HG03064 (cell line): Measurements from ENCODE around the gene SLC66A3.
"Not testable (repeated sequence)": the region's sequence is repeated elsewhere in the genome, so short reads cannot be mapped to it uniquely, and the experiment has no call there.

Experiments
- ATAC-seq: cut with Tn5 transposase; IDR thresholded peaks from one replicate; pipeline ENCODE4 v1.9.1; 2021; ENCODE audit warnings: low read depth; ENCODE audit not compliant: unreplicated experiment

SLC66A3 gene

DNA sequence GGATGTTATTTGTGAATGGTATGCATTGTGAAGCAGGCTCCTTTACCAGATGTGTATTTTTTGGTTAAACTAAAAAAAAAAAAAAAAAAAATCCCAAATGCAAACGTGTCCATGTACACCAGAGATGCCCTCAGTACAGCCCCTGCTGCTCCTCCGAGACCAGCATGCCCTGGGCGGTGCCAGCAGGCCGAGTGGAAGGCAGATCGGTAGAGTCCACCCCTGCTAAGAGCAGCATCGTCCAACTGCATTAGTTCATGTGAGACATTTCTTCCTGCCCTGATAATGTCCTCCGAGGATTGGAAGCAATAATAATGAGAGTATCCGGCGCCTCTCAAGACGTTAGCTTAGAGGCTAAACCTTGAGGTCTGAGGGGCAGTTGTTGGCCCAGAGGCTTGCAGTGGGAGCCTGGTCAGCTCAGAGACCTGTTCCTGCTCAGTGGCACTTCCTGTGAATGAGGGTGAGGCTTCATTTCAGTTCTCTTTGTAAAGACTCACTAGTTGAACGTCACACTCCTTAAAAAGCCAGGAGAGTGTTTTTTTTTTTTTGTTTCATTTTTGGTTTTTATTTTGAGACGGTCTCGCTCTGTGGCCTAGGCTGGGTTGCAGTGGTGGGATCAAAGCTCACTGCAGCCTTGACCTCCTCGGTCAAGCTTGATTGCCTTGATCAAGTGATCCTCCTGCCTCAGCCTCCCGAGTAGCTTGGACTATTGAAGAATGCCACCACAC, 5.6 kb downstream of the SLC66A3 start:
- peak; percentile 79 for ATAC-seq

DNA sequence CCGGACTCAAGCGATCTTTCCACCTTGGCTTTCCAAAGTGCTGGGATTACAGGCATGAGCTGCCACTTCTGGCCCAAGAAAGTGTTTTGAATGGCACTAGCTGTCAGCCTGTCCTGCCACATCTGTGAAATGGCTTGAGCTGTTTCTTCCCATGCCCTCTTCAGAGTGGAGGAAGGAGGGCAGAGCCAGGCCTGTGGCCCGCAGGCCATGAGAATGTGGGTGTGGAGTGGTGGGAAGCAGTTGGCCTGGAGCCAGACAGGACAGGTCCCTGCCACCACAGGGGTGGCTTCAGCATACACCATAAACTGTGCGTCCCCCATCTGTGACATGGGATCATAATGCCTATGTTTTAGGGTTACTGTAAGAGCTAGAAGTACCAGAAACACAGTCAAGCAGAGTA, 6.5 kb downstream of the SLC66A3 start:
- ATAC-seq, result no peak

DNA sequence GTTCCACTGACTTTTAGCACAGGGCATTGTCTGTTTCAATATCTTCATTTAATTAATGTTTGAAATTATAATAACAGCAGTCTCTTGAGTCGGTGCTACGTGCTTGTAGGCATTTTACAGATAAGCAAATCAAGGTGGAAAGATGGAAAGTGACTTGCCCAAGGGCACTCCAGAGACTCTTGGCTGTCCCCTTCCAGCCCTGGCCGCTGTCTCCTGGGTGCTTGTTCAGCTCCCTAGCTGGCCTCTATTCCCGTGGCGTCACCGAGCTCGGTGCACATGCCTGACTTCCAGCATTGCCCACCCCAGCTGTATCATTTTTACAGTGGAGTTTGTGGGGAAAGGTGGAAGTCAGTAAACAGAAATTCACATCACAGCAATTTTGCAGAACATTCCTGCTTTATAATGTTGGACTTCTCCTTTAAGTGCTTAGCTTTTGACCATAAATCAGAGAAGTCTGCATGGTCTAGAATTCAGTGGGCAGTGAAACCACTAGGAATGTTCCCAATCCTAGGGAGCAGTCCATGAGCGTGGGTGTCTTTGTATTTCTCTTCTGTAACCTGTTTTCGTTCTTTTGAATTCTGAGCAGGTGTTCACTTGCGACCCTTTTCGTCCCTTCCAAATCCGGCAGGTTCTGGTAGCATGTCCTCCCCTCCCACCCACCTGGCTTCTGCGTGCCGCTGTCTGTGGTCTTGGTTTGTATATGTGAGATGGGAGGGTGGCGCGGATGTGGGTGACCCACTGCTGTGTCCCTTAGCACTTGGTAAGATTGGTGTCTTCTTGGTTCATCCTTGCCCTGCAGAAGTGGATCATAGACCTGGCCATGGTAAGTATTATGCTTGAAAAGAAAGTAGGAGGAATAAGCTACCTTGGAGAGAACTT, 8.4 kb downstream of the SLC66A3 start:
- no peak for ATAC-seq

DNA sequence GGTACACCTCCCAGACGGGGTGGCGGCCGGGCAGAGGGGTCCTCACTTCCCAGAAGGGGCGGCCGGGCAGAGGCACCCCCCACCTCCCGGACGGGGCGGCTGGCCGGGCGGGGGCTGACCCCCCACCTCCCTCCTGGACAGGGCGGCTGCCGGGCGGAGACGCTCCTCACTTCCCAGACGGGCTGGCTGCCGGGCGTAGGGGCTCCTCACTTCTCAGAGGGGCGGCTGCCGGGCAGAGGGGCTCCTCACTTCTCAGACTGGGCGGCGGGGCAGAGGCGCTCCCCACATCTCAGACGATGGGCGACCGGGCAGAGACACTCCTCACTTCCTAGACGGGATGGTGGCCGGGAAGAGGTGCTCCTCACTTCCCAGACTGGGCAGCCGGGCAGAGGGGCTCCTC, 9.8 kb downstream of the SLC66A3 start:
- not testable (repeated sequence) for ATAC-seq

DNA sequence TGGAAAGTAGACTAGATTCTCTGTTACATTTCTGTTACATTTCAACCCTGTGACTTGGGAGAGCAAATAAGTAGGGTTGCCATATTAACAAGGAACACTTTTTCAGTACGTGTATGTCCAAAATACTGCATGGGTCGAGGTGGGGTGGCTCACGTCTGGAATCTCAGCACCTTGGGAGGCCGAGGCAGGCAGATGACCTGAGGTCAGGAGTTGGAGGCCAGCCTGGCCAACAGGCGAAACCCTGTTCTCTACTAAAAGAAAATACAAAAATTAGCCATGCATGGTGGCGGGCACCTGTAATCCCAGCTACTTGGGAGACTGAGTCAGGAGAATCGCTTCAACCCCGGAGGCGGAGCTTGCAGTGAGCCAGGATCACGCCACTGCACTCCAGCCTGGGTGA, 11.2 kb downstream of the SLC66A3 start:
- no peak for ATAC-seq

DNA sequence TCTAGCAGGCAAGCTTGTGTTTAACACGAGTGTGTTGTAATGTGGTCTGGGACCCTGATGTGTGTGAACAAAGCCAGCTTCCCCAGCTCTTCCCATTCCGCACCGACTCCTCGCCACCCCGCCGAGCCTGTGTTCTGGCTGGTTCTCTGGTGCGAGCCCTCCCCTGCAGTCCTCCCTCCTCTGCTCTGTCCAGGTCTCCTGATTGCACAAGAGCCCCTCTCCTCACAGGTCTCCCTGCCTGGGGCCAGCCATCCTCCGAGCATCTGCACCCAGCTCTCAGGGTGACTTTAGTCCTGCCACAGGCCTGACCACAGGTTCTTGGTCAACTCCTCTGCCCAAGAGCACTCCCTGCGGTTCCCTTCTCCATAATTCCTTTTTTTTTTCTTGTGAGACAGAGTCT, 13.2 kb downstream of the SLC66A3 start:
- ATAC-seq, result no peak

DNA sequence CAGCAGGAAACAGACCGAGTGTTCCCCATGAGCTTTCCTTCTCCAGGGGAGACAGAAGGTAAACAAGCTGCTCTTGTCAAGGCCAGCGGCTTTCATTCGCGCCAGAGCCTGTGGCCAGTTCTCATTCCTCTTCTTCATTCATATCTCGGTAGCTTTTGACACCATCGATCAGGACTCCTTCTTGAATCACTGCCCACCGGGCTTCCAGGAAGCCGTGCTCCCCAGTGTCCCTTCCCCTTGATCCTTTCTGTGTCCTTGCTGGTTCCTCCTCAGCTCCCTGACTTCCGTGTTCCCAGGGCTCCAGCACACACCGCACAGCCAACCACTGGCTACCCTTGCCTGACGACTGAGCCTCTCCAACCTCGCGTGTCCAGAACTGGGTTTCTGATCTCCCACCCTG, 14.1 kb downstream of the SLC66A3 start:
- ATAC-seq, result no peak

DNA sequence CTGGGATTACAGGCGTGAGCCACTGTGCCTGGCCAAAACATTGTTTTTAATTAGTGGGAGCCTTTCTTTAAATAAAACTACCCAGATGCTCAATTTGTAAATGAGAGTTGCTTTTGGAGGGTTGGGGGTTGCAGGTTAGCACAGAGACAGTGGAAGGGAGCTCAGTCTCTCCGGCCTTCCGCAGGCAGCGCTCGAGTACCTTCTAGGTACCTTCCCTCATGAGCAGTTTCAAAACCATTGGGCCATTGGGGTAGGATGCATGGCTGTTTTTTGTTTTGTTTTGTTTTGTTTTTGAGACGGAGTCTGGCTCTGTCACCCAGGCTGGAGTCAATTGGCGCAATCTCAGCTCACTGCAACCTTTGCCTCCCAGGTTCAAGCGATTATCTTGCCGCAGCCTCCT, 19.0 kb downstream of the SLC66A3 start:
- no peak for ATAC-seq

DNA sequence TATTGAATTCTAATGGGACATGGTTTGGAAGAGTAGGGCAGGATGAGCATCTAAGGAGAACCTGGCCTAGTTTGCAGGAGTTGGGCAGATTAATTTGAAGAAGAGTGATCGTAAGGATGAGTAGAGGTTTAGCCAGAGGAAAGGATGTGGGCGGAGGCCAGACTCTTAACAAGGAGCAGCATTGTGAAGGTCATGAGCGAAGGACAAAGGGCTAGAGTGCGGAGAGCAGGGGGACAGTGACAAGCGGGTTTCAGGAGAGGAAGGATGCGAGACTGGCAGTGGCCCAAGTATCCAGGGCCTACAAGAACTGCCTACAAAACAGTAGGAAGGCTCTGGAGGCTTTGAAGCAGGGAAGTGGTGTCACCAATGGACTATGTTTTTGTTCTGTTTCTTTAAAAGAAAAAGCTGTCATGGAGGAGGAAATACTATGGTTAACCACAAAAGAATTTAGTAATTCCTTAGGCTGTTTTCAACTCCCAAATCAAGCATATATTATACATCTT, 20.1 kb downstream of the SLC66A3 start:
- no peak for ATAC-seq

DNA sequence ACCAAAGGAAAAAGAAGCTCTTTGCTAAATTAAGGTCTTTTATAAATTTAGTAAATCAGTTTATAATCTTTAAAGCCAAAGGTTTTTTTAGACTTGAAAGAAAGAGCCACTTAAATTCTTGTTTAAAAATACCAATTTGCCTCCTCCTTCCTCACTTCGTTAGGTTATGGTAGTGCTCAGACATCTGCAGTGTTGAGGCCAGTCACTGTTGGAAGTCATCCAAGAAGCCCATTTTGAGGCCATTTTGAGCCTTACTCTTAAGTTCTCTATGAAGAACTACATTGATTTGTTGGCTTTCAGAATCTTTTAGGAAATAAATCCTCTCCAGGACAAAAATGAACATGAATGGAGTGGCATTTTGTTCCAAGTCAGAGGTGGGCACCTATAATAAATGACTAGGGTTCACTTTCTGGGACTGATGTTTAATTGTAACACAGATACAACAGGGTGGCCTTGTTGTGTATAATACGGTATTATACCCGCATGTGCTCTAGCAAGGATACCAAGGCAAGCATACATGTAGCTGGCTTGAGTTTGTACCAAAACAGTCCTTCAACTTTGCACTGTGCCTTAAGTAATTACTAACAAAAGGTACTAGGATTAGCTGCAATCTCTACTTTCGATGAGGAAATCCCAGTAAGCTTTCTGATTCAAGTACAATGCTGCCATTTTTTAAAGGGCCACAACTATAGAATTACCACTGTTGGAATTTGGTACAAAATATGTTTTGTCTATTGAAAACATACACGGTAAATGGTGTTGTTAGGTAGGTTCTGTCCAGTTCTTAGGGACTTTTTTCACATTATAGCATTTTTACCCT, 22.8 kb downstream of the SLC66A3 start:
- ATAC-seq, result no peak

DNA sequence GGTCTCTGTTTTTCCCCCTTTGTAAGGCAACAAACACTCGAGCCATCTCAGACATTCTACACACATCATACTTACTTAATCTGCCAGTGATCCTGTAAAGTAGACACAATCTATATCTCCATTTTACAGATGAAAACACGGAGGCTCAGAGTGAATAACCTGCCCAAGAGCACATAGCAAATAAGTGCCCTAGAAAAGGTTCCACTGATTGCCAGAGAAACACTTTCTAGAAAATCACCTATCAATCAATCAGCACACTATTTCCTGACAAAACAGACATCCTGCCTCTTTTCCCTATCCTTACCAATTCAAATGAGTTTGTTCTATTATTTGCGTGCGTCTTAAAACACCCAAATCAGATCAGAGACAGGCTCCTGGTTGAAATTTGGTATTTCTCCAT, 23.9 kb downstream of the SLC66A3 start:
- no peak for ATAC-seq

DNA sequence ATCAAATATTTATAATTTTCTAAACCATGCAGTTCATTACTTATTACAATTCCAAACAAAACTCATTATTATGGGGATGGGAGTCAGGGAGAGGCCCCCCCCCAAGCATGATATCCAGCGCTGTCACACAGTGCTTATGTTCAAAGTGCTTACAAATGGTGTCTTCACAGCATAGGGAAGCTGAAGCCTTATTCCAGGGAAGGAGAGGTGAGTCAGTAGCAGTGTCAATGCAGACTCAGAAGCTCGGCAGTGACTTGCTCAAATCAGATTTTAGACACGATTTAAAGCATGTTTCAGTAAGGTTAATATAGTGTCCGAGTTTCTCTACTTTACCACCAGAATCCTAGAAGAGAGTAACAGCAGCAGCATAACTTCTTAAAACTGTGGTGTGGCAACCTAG, 24.6 kb downstream of the SLC66A3 start:
- ATAC-seq, result no peak

DNA sequence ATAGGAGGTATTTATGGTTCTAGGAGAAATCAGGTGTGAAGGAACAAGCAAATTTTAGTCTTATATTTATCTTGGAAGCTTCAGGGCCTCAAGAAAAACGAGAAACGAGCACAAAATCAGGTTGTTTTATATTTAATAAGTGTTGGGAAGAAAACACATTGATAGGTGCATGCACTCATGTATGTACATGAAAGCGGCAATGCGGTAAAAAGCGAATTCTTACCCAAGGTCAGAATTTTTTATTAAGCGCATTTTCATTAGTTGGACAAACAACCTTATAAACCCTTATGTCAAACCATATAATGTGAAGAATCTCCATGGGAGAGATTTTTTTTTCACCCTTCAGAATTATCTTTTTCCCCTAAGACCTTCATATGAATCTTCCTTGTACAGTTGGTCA, 25.4 kb downstream of the SLC66A3 start:
- no peak for ATAC-seq

DNA sequence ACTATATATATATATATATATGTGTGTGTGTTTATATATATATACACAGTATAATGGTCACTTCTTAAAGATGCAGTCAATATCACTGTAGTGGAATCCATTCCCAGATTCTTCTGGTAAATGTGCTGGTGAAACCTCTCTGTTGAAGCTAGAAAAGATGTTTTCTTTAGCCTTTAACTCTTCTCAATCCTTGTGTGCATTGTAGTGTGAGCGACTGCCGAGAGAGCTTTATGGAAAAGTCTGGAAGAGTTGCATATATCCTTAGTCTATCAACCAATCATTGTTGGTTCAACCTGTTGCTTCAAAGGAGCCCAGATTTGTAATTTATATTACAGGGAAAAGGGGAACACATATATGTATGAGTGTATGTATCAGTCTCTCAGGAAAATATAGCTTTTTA, 27.7 kb downstream of the SLC66A3 start:
- ATAC-seq, result no peak

DNA sequence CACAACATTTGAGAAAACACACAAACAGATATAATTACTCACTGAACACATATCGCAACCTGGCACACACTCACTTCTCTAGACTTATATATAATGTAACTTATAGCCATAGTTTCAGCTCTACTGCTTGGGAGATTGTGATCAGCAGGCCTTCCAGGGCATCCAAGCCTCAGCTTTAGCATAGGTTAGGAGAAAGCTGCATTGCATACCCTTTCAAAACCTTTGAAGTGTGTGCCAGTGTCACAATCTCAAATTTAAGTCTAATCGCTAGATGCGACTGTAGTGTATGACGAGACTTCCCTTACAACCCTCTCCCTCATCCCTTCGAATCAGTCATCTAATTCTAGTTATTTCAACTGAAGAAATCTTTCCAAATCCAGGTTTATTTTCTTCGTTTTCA, 30.9 kb downstream of the SLC66A3 start:
- ATAC-seq, result no peak

DNA sequence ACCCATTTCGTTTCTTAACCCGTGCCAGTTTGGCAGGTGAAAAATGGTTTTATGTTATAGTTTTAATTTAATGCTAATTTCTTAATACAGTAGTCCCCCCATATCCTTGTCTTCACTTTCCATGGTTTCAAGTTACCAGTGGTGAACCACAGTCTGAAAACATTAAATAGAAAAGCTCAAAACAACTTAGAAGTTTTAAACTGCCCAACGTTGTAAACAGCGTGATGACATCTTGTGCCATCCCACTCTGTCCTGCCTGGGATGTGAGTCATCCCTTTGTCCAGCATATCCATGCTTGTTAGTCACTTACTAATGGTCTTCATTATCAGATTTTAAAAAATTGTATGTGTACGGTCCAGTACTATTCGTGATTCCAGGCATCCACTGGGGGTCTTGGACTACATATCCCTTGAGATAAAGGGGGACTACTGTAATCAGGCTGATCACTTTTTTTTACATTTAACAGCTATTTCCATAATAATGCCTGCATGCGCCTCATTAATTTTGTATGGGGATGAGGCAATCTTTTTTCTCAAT, 31.9 kb downstream of the SLC66A3 start:
- ATAC-seq, result no peak

DNA sequence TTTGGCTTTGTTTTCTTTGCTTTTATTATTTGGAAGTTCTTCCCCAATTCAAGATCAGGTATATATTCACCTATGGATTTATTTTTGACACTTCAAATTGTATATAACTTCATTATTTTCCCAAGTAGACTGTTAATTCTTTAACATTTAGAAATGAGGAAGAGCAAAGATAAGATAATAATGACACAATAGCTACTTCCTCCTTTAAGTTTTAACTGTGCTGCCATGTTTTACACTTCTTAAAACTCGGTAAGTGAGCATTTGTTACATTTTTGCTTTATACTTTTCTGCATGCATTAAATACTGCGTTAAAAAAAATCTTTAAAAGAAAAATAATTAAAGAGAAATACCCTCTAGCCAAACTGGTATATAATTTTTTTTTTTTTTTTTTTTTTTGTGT, 32.5 kb downstream of the SLC66A3 start:
- ATAC-seq, result no peak

DNA sequence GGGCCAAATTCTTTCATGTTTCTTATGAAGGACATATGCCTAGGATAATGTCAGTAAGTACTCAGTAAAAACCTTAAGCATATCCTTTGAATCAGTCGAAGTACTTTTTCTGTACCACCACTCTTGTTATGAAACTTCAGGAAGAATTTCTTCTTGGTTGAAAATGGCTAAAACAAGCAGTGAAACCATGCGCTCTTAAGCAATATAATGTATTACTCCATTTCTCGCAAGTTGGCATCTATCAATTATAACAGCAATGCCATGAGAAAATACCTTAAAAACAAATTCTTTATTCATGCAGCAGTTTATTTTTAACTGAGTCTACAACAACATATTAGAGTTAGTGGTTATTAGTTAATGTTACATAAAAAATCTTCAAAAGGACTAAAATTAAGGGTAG, 41.0 kb downstream of the SLC66A3 start:
- no peak for ATAC-seq

DNA sequence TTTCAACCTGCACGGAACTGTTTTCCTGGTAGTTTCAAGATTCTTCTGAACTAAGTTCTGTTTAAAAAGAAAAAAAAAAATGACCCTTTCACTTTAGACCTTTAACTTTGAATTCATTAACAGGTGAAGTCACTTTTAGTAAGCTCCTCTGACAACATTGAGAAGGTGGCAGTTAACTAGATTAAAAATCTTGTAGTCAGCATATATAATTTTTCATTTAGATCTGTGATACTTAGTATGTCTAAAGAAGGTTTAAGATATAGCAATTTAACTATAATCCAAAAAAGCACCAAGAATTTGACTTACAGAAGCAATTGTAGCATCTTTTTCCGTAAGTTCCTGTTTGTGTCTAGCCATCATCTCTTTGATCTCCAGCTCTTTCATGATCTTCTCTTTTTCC, 45.4 kb downstream of the SLC66A3 start:
- no peak for ATAC-seq

DNA sequence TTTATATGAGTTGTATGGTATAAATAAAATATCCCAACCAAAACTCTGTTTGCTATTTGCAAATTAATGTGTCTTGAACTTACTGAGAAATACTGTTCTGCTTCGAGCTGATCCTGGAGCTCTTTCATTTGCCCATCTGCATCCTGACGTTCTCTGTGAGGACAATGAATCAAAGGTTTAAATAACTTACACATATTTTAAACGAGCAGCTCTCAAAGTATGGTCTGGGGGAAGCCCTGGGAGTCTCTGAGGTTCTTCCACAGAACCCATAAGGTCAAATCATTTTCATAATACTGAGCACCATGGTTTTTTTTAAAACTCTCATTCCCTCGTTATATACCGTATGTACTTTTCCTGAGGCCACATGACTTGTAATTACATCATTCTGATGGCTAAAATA, 46.7 kb downstream of the SLC66A3 start:
- ATAC-seq, result no peak

DNA sequence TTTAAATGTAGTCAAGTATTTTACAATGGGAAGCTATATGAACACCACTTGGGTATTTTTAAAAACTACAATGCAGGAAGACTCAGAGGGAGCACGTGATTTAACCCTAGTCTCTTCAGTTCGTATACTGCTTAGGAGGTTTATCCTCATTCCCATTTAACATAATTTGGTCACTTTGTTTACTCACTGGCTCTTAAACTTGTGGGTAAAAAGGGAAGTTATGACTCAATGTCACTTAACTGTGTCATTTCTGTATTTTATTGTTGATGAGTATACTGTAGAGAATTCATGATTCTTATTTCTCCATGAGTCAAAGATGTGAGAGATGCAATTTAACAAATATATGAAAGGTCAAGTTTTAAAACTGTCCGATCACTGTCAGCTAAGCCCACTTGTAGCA, 48.2 kb downstream of the SLC66A3 start:
- no peak for ATAC-seq
